ENCODE data around the gene ZMYND12. TPM values are rescaled to one million over a fixed set of nuclear protein-coding genes. Genes with fewer than 3 reads are reported as not detected.

ZMYND12 gene
- total RNA-seq, 1 experiment from 2014 or later: 2.6 TPM

GRCh38 chr1:42392967-42393848, 62.6 kb downstream of the ZMYND12 start:
- Histone ChIP-seq H3K36me3 (replicated peaks; ENCODE audit: control insufficient read depth, insufficient read depth, low read length) (no peaks in the 10 kb centered on the region), H3K27me3 (ENCODE audit: control insufficient read depth, insufficient read depth, low read length) (no peaks in the 10 kb centered on the region), H3K4me3 (ENCODE audit: insufficient read depth, low read depth, low read length) (no peak overlapping the region)
- DNase-seq: no peak

- H3K36me3 ChIP-seq (replicated peaks; ENCODE audit: control insufficient read depth, insufficient read depth, low read length): no peaks in the 10 kb centered on the region
- H3K27me3 ChIP-seq (ENCODE audit: control insufficient read depth, insufficient read depth, low read length): no peaks in the 10 kb centered on the region
- no peak for DNase-seq
- no peak overlapping the region for H3K4me3 ChIP-seq (ENCODE audit: insufficient read depth, low read depth, low read length)
Observed at GRCh38 chr1:42392255-42392654, 63.6 kb downstream of the ZMYND12 start.

GRCh38 chr1:42386051-42386450, 69.8 kb downstream of the ZMYND12 start:
- peaks cover 12% of the 10 kb centered on the region for H3K27me3 ChIP-seq (ENCODE audit: control insufficient read depth, insufficient read depth, low read length)
- H3K4me3 ChIP-seq (ENCODE audit: insufficient read depth, low read depth, low read length): no peak overlapping the region
- DNase-seq: no peak
- H3K36me3 ChIP-seq (replicated peaks; ENCODE audit: control insufficient read depth, insufficient read depth, low read length): no peaks in the 10 kb centered on the region

- no peak for DNase-seq
- Histone ChIP-seq H3K36me3 (replicated peaks; ENCODE audit: control insufficient read depth, insufficient read depth, low read length) (no peaks in the 10 kb centered on the region), H3K27me3 (ENCODE audit: control insufficient read depth, insufficient read depth, low read length) (peaks cover 16% of the 10 kb centered on the region), H3K4me3 (ENCODE audit: insufficient read depth, low read depth, low read length) (no peak overlapping the region)
Observed at GRCh38 chr1:42385283-42385682, 70.5 kb downstream of the ZMYND12 start.

GRCh38 chr1:42381280-42381673, 74.5 kb downstream of the ZMYND12 start:
- Histone ChIP-seq H3K4me3 (ENCODE audit: insufficient read depth, low read depth, low read length) (peak overlapping the region; percentile 59), H3K36me3 (replicated peaks; ENCODE audit: control insufficient read depth, insufficient read depth, low read length) (no peaks in the 10 kb centered on the region), H3K27me3 (ENCODE audit: control insufficient read depth, insufficient read depth, low read length) (peaks cover 18% of the 10 kb centered on the region)
- DNase-seq: peak; percentile 27

GRCh38 chr1:42380586-42381279, 75.1 kb downstream of the ZMYND12 start, which contains the start of gene RIMKLA:
Gene RIMKLA (plus strand): TSS chr1:42380792. CDS start chr1:42380935, 143 bp downstream.
- no peaks in the 10 kb centered on the region for H3K36me3 ChIP-seq (replicated peaks; ENCODE audit: control insufficient read depth, insufficient read depth, low read length)
- DNase-seq: peak; percentile 96
- peaks cover 18% of the 10 kb centered on the region for H3K27me3 ChIP-seq (ENCODE audit: control insufficient read depth, insufficient read depth, low read length)
- H3K4me3 ChIP-seq (ENCODE audit: insufficient read depth, low read depth, low read length): peak within 1 kb of the TSS; percentile 61

Other genes with a start within 250 kb of the ZMYND12 start
- 41.5 and 45.0 TPM in 2 replicates for gene FOXJ3, start 120.8 kb downstream of the ZMYND12 start, total RNA-seq (2014; rRNA removed; shearing (Covaris generic))
- gene RIMKLA, start 75.2 kb downstream of the ZMYND12 start, total RNA-seq (2014; rRNA removed; shearing (Covaris generic)): 1.1 and 2.7 TPM in 2 replicates
- gene PPCS, start 521 bp upstream of the ZMYND12 start, total RNA-seq (2014; rRNA removed; shearing (Covaris generic)): 67.6 and 83.1 TPM in 2 replicates
- 0.87 and 1.4 TPM in 2 replicates for gene CCDC30, start 7.3 kb upstream of the ZMYND12 start, total RNA-seq (2014; rRNA removed; shearing (Covaris generic))
- 75.7 and 81.8 TPM in 2 replicates for gene PPIH, start 202.4 kb upstream of the ZMYND12 start, total RNA-seq (2014; rRNA removed; shearing (Covaris generic))
- 1,494 and 1,850 TPM in 2 replicates for gene YBX1, start 226.4 kb upstream of the ZMYND12 start, total RNA-seq (2014; rRNA removed; shearing (Covaris generic))

Data from H7 (cell line).